Peyer's patch (tissue), 4 donors: ENCODE results near the gene EEF1A1.

Experiments
- POLR2A ChIP-seq, 2 donors: fragments of 450-650 bp; IDR thresholded peaks; one replicate each; pipeline ENCODE4 v1.5.1; 2017; ENCODE audit warnings: antibody characterized with exemption in 2 of 2, mild to moderate bottlenecking in 2 of 2, moderate library complexity in 2 of 2
- TF ChIP-seq, protein P1 (sequence below), 6 experiments: fragments of 450-650 bp in 4 of 6; fragments of 200-600 bp in 2 of 6; sonication (generic) in 1 of 6; IDR thresholded peaks; one replicate each; pipeline ENCODE4 v1.5.1; 2017 to 2019; ENCODE audit warnings: antibody characterized with exemption in 6 of 6, mild to moderate bottlenecking in 3 of 6, moderate library complexity in 1 of 6

DNA sequence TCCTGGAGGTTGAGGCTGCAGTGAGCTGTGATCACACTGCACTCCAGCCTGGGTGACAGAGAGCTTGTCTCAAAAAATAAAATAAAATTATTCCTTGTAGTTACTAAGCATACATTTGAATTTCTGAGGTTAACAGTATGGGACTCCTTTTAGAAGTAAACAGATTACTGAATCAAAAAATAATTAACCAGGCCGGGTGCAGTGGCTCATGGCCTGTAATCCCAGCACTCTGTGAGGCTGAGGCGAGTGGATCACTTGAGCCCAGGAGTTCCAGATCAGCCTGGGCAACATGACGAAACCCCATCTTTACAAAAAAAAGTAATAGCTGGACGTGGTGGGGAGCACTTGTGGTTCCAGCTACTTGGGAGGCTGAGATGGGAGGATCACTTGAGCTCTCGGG is 22.1 kb upstream of the EEF1A1 start:
- TF ChIP-seq, protein P1, sequence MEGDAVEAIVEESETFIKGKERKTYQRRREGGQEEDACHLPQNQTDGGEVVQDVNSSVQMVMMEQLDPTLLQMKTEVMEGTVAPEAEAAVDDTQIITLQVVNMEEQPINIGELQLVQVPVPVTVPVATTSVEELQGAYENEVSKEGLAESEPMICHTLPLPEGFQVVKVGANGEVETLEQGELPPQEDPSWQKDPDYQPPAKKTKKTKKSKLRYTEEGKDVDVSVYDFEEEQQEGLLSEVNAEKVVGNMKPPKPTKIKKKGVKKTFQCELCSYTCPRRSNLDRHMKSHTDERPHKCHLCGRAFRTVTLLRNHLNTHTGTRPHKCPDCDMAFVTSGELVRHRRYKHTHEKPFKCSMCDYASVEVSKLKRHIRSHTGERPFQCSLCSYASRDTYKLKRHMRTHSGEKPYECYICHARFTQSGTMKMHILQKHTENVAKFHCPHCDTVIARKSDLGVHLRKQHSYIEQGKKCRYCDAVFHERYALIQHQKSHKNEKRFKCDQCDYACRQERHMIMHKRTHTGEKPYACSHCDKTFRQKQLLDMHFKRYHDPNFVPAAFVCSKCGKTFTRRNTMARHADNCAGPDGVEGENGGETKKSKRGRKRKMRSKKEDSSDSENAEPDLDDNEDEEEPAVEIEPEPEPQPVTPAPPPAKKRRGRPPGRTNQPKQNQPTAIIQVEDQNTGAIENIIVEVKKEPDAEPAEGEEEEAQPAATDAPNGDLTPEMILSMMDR (IDR thresholded peaks at IDR 0.05) = no peak
- TF ChIP-seq POLR2A (IDR thresholded peaks at IDR 0.05) = no peak
